GM18505 (cell line): ENCODE data around the gene LIMCH1.

Experiments used
- ATAC-seq: cut with Tn5 transposase; IDR thresholded peaks from one replicate; pipeline ENCODE4 v1.9.1; 2021; ENCODE audit not compliant: unreplicated experiment
- POLR2A ChIP-seq: IDR thresholded peaks from 4 replicates; pipeline ENCODE4 v1.6.1; 2011; ENCODE audit warnings: borderline replicate concordance; ENCODE audit not compliant: insufficient read depth, insufficient read length; ENCODE audit errors: extremely low read depth

The LIMCH1 gene

DNA sequence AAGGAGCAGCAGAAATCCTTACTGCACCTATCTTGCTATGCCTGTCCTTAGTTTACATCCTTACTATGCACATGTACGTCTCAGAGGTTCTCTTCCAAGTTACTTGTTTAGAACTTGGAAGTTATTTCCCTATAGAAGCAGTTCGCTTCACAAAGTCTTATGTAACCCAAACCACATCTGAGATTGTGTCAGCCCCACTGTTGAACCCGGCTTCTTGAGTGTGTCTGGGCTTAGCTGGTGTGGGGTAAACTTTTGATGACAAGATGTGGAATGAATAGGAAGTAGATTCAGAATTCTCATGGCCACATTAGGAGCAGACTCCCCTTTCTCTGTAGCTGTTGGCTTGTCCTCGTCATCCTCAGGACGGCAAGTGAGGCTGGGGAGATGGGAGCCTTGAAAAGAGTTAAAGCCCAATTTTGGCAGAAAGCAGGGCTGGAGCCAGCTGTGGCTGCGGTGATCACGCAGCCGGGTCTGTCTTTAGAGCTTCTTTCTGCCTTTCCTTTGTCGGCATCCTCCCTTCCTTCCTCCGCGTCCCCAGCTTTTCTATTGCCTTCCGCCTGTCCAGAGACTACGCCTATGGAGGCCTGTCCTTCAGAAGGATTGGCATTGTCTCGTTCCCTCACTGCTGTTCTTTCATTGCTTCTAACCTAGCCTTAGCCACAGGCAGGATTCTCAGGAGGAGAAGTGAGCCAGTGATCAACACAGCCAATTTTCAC lies 23.0 kb upstream of the LIMCH1 start:
- ATAC-seq: no peak
- TF ChIP-seq POLR2A: no peak

DNA sequence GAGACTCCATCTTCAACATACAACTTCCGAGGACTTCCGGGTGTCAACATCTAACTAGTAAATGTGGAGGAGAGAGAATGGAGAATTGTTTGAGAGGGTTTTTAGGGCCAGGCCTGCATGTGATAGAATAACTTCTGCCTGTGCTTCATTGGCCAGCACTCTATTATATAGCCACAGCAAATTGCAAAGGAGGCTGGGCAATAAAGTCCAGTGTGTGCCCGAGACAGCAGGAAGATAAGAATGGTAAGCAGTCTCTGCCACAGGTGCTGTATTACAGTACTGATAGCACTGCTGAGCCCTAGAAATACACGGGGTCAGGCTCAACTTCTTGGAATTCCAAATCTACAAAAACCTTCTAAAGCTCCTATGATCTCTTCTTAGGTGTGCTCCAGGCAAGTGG lies 20.8 kb upstream of the LIMCH1 start:
- no peak for ATAC-seq
- TF ChIP-seq POLR2A: no peak

DNA sequence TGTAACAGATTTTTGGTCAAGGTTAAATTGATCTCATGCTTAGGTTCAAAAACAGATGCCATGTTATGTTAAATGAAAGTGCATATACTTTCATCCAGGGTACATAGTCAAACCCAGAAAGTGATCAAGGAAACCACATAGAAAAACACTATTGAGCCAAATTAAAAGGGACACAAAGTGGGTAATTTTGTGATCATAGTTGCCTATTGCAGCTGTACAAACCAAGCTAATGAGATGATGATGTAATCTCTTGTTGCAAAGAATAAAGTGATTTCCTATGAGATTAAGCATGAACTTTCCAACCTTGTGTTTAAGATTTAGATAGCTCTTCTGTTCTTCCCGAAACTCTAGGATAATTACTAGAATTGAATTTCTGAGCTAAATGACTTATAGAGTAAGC lies 20.2 kb upstream of the LIMCH1 start:
- no peak for TF ChIP-seq POLR2A
- ATAC-seq: no peak

DNA sequence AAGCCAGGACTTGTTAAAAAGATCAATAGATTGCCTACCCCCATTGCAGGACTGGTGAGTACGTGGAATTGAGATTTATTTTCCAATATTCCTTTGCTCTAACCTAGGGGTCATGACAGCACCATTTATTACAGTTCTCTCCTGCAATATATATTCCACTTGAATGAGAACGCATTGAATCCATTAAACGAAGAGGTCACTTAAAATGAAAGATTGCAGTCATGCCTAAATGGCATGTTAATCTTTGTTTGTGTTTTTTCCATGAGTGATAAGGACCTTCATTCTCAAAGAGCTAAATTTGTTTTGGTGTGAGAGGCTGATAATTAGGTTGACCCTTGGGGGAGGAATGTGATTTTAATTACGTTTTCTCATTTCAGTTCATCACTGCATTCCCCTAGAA lies 13.5 kb upstream of the LIMCH1 start:
- no peak for ATAC-seq
- TF ChIP-seq POLR2A: no peak

DNA sequence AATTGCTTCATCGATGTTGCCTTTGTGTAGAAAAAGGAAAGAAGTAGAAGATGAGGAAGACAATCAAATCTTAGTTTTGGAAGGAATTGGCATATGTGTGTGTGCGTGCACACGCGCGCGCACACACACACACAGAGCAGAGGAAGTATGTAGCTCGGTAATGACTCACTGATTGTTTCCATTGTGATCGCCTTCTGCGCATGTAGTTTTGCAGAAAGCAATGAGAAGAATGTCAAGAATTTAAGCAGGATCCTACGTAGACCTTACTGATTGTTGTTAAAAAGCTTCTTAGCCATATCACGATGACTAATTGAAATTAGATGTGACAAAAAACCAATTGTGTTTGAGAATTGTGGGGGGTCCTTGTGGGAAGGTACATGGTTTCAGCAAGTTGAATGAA lies 12.8 kb upstream of the LIMCH1 start:
- TF ChIP-seq POLR2A: no peak
- ATAC-seq: no peak

DNA sequence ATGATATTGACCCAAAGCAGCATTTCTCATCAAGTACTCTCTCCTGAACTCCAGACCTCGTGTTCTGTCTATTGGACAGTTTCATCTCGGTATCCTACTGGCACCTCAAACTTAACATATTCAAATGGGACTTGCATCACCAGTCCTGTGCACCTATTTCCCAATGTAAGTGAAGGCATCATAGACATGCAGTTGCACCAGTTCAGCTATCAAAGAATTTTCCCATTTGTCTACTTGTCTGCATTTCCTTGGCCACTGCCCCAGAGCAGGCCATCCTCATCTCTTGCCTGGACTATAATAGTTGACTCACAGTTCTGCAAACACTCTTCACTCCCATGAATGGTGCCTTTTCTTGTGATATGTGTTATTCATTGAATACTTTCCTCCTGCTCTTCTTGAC lies 11.3 kb upstream of the LIMCH1 start:
- no peak for ATAC-seq
- TF ChIP-seq POLR2A: no peak

DNA sequence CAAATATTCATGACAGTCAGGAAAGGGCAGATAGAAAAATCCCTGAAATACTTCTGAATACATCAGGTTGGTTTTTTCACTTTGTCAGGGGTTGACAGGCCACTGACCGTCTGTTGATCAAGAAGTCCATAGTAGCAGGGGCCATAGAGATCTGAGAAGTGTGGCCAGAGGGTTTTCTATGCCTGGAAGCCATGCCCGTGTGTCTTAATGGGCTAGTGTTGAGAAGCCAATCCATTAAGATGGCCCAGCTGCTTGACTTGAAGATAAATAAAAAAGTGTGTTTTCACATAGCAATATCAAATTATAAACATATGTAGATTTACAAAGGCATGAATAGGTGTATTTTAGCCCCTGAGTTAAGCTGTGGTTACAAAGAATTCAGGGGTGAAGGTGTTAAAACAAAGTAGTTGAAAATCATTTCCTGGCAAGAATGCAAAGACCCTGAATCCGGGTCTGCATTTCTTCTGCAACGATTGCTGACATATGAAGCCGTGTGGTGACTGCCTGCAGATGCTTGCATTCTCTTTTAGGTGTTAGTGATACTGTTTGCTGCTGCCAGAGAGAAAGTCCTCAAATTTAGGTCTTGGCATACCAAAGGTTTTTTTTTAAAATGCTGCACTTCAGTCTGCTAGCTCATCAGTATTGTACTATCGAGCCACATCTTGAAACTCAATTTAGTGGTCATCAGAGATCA lies 9.3 kb upstream of the LIMCH1 start:
- ATAC-seq: no peak
- no peak for TF ChIP-seq POLR2A

DNA sequence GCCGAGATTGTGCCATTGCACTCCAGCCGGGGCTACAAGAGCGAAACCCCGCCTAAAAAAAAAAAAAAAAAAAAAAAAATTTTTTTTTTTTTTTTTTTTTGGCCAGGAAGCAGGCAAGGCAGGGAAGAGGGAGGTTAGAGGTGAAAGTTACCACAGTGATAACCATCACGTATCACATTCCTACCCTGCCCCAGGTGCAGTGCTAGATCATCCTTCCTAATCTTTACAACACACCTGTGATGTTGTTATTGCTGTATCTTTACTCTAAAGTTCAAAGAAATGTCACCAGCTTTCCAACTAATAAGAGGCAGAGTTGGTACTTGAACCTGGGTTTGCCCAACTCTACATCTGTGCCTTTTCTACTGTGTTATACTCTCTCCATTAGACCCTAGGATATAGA lies 7.2 kb upstream of the LIMCH1 start:
- no peak for TF ChIP-seq POLR2A

DNA sequence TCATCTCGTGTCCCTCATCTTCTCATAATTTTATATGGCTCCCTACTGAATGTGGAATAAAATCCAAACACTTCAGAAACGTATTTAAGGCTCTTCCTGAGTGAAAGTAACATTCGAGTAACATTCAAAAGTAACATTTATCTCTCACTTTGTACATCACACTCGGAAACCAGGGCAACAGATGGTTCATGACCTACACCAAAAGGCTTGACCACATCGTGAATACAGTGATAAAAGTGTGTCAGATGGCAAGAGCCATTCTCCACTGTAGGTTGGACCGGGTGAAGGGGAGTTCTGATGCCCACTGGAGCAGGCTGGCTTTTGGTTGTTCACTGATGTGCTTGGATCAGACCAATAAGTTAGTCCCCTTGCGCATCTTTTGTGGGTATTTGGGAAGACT lies 5.6 kb upstream of the LIMCH1 start:
- no peak for TF ChIP-seq POLR2A
- no peak for ATAC-seq

More for the DNA sequence above, 7.2 kb upstream of the LIMCH1 start:
- ATAC-seq: no peak

DNA sequence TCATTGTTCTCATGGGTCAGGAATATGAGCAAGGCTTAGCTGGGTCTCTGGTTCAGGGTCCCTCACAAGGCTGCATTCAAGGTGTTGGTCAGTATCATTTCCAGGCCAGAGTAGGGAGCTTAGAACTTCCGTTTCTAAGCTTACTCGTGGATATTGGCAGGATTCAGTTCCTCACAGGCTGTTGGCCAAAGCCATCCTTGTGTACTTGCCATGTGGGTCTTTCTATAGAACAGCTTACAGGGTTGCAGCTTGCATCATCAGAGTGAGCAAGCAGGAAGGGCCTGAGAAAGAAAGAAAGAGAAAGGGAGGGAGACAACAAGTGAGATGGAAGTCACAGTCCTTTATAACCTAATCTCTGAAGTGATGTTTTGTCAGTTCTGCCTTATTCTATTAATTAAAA lies 5.1 kb upstream of the LIMCH1 start:
- TF ChIP-seq POLR2A: no peak
- ATAC-seq: no peak

DNA sequence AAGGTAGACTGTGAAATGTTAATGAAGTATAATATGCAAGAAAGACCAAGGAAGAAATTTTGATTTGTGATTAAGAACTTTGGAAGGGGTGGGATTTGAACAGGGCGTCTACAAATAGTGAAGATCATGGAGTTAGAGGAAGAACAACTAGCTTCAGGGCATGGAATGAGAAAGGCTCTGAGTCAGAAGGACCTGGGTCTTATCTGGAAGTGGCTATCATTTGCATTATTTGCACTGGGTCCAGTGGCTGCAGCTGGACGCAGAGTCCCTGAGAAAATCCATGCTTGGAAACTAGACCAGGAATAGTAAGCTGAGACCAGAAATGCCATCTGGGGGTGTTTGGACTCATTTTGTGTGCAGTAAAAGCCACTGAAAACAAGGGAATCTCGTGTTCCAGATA lies 4.3 kb upstream of the LIMCH1 start:
- TF ChIP-seq POLR2A: no peak
- ATAC-seq: no peak

DNA sequence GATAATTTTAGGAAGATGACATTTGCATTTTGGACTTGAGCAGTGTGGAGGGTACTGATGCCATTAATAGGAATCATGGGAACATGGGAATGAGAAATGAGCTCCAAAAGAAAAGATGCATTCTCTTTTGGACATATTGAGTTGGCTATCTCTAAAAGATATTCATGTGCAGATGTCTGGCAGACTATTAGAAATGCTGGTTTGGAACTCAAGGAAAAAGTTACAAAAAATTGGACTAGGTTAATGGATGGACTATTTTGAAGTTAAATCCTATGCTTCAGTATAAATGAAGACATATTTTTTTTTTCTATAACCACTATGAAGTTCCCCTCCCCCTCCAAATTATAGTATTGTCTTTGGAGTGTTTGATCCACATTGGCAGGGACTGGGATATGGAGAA lies 3.6 kb upstream of the LIMCH1 start:
- no peak for TF ChIP-seq POLR2A
- no peak for ATAC-seq

DNA sequence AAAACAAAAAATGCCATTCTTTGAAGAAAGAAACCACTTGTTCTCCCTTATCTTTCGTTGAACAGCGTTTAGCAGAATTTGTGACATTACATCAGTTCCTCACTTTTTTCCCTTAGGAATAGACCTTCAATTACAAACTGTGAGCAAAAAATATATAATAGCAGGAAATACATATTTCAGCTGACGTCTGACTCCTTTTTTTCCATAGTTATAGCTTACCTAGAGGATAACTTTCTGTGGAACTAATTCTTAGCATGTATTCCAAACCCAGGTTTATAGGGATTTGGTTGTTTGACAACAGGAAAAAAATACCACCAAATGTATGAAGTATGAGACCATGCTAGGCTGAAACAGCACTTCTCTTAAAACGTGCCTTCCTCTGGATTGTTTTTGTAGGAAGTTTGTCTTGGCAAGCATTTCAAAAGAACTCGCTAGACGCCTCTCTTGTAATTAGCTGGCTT lies 2.0 kb upstream of the LIMCH1 start:
- no peak for ATAC-seq
- no peak for TF ChIP-seq POLR2A

DNA sequence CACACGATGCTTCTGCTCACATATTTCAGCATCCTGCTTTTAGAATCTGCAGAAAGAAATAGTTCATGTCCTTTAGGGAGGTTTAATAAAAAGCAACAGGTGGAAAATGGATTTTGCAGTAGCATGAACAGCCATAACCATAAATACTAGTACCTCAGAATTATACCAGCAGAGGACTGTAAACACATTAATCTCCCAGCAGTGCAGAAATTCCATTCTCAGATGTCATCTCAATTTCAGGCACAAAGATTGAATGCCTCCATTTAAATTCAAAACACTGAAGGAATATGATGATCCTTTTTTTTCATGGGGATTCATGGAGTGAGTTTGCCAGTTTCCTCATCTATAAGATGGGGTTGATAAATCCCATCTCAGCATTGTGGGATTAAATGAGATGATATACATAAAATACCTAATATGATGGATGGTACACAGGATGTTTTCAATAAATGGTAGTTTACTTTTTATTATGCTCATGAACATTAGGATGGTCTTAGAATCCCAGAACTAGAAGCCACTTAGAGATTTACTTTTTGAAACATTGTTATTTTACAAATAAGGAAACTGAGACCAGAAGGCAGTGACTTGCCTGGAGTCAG lies 566 bp upstream of the LIMCH1 start:
- no peak for TF ChIP-seq POLR2A
- ATAC-seq: no peak
